ENCODE results near the gene DYNLT3. TPM values are rescaled to one million over a fixed set of nuclear protein-coding genes. Genes with fewer than 3 reads are reported as not detected.
A peak's percentile ranks its signal among the peaks of the same experiment; 100 is the strongest.

Gene DYNLT3
- total and polyA plus RNA-seq, 10 donors = 12.3 to 29.8 (median 17.8) TPM

DNA sequence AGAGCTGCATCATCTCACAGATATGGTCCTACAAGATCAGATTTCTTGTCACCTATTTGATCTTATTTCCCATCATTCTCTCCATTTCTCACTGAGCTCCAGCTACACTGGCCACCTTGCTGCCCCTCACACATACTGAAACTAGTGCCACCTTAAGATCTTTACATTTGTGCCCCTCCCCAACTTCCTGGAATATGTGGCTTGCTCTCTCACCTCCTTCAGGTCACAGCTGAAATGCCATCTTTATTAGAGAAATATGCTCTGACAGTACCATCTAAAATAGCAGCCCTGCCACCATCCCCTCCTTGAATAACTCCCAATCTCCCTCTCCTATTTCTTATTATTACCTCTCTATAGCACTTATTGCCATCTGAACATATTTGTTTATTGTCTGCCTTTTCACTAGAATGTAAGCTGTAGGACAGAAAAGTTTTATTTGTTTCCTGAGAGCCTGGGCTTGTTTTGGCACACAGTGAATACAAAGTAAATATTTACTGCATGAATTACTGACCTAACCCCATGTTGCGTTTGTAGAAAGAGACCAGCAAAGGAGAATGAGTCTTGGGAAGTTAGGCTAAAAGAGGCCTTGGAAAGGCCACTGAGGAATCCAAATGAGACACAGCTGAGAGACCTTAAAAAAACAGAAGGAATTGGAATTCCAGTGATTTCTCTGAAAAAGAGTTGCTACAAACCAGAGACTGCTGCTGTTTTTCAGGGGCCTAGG, 22.7 kb downstream of the DYNLT3 start:
- TF ChIP-seq, protein P1, sequence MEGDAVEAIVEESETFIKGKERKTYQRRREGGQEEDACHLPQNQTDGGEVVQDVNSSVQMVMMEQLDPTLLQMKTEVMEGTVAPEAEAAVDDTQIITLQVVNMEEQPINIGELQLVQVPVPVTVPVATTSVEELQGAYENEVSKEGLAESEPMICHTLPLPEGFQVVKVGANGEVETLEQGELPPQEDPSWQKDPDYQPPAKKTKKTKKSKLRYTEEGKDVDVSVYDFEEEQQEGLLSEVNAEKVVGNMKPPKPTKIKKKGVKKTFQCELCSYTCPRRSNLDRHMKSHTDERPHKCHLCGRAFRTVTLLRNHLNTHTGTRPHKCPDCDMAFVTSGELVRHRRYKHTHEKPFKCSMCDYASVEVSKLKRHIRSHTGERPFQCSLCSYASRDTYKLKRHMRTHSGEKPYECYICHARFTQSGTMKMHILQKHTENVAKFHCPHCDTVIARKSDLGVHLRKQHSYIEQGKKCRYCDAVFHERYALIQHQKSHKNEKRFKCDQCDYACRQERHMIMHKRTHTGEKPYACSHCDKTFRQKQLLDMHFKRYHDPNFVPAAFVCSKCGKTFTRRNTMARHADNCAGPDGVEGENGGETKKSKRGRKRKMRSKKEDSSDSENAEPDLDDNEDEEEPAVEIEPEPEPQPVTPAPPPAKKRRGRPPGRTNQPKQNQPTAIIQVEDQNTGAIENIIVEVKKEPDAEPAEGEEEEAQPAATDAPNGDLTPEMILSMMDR (IDR thresholded peaks at IDR 0.05 in 8 of 11, conservative IDR thresholded peaks at IDR 0.05 in 3 of 11) = no peak
- TF ChIP-seq POLR2A (IDR thresholded peaks at IDR 0.05) (no peak), POLR2AphosphoS5 (IDR thresholded peaks at IDR 0.05) (no peak)
- 85 to 100% (median 90%) methylated on average over 1 of the region's 1 CpG for WGBS, 5 donors
- Histone ChIP-seq H3K27ac (no peak overlapping the region), H3K36me3 (no peaks in the 10 kb centered on the region), H3K4me3 (no peak overlapping the region), H3K4me1 (peaks cover 6 to 18% (median 10%) of the 10 kb centered on the region in 6 donors), H3K27me3 (replicated peaks in 1 of 7) (no peaks in the 10 kb centered on the region), H3K9me3 (no peaks in the 10 kb centered on the region)
- intact Hi-C loops (cut with DNase I; ENCODE audit: low total_unique reads) = loop anchor here (5.0 kb wide), 1 partner anchor 82 kb away; no protein-coding TSS in a partner anchor
- DNase-seq = no peak

DNA sequence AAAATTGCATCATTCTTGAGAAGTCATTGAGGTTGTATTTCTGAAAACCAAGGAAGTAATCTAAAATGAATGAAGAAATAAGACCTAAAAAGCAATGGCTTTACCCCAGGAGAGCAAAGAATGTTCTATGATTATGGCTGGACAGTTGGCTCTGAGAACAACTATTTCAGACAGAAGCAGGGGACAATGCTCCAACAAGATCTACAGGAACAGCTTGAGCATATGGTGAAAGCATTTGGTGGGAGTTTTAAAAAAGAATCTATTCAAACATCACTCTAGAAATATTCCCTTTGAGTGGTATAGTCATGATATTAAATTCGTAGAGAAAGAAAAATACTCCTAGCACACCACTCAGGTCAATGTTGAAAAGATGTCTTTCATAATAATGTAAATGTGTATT, 26.7 kb downstream of the DYNLT3 start:
- intact Hi-C loops (cut with DNase I; ENCODE audit: low total_unique reads) = no loop called here

DNA sequence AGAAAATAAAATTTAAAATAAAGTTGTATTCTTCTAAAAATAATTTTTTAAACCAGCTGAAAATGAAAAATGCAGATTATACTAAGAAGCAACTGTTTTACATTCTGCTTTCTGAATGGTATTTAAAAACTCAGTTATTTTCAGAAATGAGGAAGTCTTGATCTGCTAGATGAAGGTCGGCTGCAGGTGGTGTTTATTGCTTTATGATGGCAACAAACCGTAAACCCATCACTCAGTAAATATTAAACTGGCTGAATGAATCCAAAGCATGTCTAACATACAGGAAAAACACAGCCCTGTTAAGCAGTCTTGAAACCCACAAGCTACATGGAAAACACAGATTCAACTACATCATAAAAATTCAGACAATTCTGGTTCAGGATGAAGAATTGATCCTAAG, 29.3 kb downstream of the DYNLT3 start:
- peaks cover 0 to 39% (median 15%) of the 10 kb centered on the region in 6 donors for H3K4me1 ChIP-seq
- 25 to 45% (median 37%) methylated on average over 2 of the region's 2 CpGs for WGBS, 5 donors
- peak overlapping the region in 5 of 8 donors; percentile 38 to 60 (median 52) for H3K27ac ChIP-seq
- peak overlapping the region in 2 of 8 donors; percentile 1 to 21 for H3K4me3 ChIP-seq
- intact Hi-C loops (cut with DNase I; ENCODE audit: low total_unique reads) = no loop called here
- H3K36me3 ChIP-seq = no peaks in the 10 kb centered on the region
- H3K27me3 ChIP-seq (replicated peaks in 1 of 7) = peaks cover 0 to 7% (median 0%) of the 10 kb centered on the region in 7 donors
- no peak for DNase-seq
- no peaks in the 10 kb centered on the region for H3K9me3 ChIP-seq
- TF ChIP-seq POLR2A (IDR thresholded peaks at IDR 0.05) (no peak), POLR2AphosphoS5 (IDR thresholded peaks at IDR 0.05) (no peak)
- TF ChIP-seq, protein P1 (IDR thresholded peaks at IDR 0.05 in 8 of 11, conservative IDR thresholded peaks at IDR 0.05 in 3 of 11) = no peak

More for the DNA sequence above, 26.7 kb downstream of the DYNLT3 start:
- Histone ChIP-seq H3K27me3 (replicated peaks in 1 of 7) (peaks cover 0 to 7% (median 0%) of the 10 kb centered on the region in 7 donors), H3K27ac (no peak overlapping the region), H3K4me3 (no peak overlapping the region), H3K4me1 (peaks cover 10 to 31% (median 15%) of the 10 kb centered on the region in 6 donors), H3K36me3 (no peaks in the 10 kb centered on the region), H3K9me3 (no peaks in the 10 kb centered on the region)
- TF ChIP-seq POLR2A (IDR thresholded peaks at IDR 0.05) (no peak), POLR2AphosphoS5 (IDR thresholded peaks at IDR 0.05) (no peak)
- TF ChIP-seq, protein P1 (IDR thresholded peaks at IDR 0.05 in 8 of 11, conservative IDR thresholded peaks at IDR 0.05 in 3 of 11) = no peak
- no peak for DNase-seq
- 75 to 96% (median 82%) methylated on average over 1 of the region's 1 CpG for WGBS, 5 donors

DNA sequence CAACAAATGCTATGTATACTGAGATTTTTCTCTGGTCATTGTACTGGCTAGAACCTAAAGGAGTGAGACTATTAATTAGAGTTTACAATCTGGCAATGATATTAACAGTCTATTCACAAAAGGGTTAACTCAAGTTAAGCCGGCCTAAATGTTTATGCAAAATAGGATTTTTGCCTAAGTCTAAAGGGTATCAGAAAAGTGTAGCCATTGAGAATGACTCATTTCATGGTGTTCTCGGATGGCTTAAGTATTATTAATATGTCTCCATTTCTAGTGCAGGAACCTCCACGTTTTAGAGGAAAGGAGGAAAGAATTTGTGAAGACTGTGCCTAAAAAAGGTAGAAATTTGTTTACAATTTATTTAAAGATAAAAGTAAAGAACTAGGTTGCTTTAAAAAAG, 29.8 kb downstream of the DYNLT3 start:
- H3K36me3 ChIP-seq = no peaks in the 10 kb centered on the region
- TF ChIP-seq, protein P1 (IDR thresholded peaks at IDR 0.05 in 8 of 11, conservative IDR thresholded peaks at IDR 0.05 in 3 of 11) = no peak
- no peak for TF ChIP-seq POLR2A (IDR thresholded peaks at IDR 0.05)
- no peak for TF ChIP-seq POLR2AphosphoS5 (IDR thresholded peaks at IDR 0.05)
- H3K27ac ChIP-seq = peak overlapping the region in 5 of 8 donors; percentile 38 to 60 (median 52)
- H3K4me1 ChIP-seq = peaks cover 0 to 44% (median 18%) of the 10 kb centered on the region in 6 donors
- H3K27me3 ChIP-seq (replicated peaks in 1 of 7) = peaks cover 0 to 7% (median 0%) of the 10 kb centered on the region in 7 donors
- WGBS, 5 donors = 31 to 45% (median 37%) methylated on average over 3 of the region's 3 CpGs
- DNase-seq = no peak
- intact Hi-C loops (cut with DNase I; ENCODE audit: low total_unique reads) = no loop called here
- peak overlapping the region in 2 of 8 donors; percentile 1 to 21 for H3K4me3 ChIP-seq
- H3K9me3 ChIP-seq = no peaks in the 10 kb centered on the region
